VCaP (cell line): ENCODE measurements around the gene SLFN5.
"Not testable (repeated sequence)": the region's sequence is repeated elsewhere in the genome, so short reads cannot be mapped to it uniquely, and the experiment has no call there.

Experiments used
- H3K27ac ChIP-seq: fragments of 450-650 bp; 2 replicates; pipeline ENCODE4 v1.5.1; 2017
- CTCF ChIP-seq: fragments of 450-650 bp; conservative IDR thresholded peaks from 2 replicates; pipeline ENCODE4 v1.5.1; 2017; ENCODE audit warnings: mild to moderate bottlenecking, moderate library complexity

The SLFN5 gene

GRCh38 chr17:35217107-35217506, 25.8 kb upstream of the SLFN5 start:
- H3K27ac ChIP-seq: no peak overlapping the region
- TF ChIP-seq CTCF: no peak

GRCh38 chr17:35218915-35219314, 24.0 kb upstream of the SLFN5 start:
- no peak for TF ChIP-seq CTCF
- H3K27ac ChIP-seq: no peak overlapping the region

- no peak for TF ChIP-seq CTCF
- no peak overlapping the region for H3K27ac ChIP-seq
Measured at GRCh38 chr17:35222452-35222851, 20.4 kb upstream of the SLFN5 start.

GRCh38 chr17:35224436-35224835, 18.4 kb upstream of the SLFN5 start:
- TF ChIP-seq CTCF: no peak
- H3K27ac ChIP-seq: no peak overlapping the region

- no peak overlapping the region for H3K27ac ChIP-seq
- TF ChIP-seq CTCF: no peak
Measured at GRCh38 chr17:35227546-35227945, 15.3 kb upstream of the SLFN5 start.

GRCh38 chr17:35229638-35230037, 13.2 kb upstream of the SLFN5 start:
- no peak for TF ChIP-seq CTCF
- H3K27ac ChIP-seq: no peak overlapping the region

- H3K27ac ChIP-seq: not testable (repeated sequence)
Measured at GRCh38 chr17:35234315-35234714, 8.6 kb upstream of the SLFN5 start.

GRCh38 chr17:35235289-35235688, 7.6 kb upstream of the SLFN5 start:
- H3K27ac ChIP-seq: no peak overlapping the region
- TF ChIP-seq CTCF: no peak
